ENCODE data around the gene USB1. TPM values are rescaled to one million over a fixed set of nuclear protein-coding genes. Genes with fewer than 3 reads are reported as not detected.
A peak's percentile ranks its signal among the peaks of the same experiment; 100 is the strongest.

USB1 gene
- total RNA-seq, 1 experiment from 2014 or later, result 91.2 TPM

- POLR2A ChIA-PET, result no interaction called here
- Mint-ChIP-seq H3K4me3 (ENCODE audit: unreplicated experiment) (no peak overlapping the region), H3K9me3 (ENCODE audit: unreplicated experiment) (no peaks in the 10 kb centered on the region), H3K27ac (ENCODE audit: unreplicated experiment) (peak overlapping the region; percentile 38), H3K27me3 (ENCODE audit: insufficient read depth, unreplicated experiment) (no peaks in the 10 kb centered on the region), H3K4me1 (ENCODE audit: low read depth, unreplicated experiment) (peaks cover 7% of the 10 kb centered on the region), H3K36me3 (ENCODE audit: insufficient read depth, unreplicated experiment) (peaks cover 12% of the 10 kb centered on the region)
- Histone ChIP-seq H3K4me3 (ENCODE audit: low read depth, low read length) (no peak overlapping the region), H3K9me3 (no peaks in the 10 kb centered on the region), H3K36me3 (ENCODE audit: control insufficient read depth, insufficient read depth, low read length) (no peaks in the 10 kb centered on the region), H3K4me1 (peaks cover 16% of the 10 kb centered on the region), H3K27me3 (replicated peaks; ENCODE audit: control insufficient read depth, insufficient read depth, low read length) (no peaks in the 10 kb centered on the region)
- intact Hi-C loops (cut with micrococcal nuclease; ENCODE audit: unreplicated experiment), result loop anchor here (5.0 to 10.0 kb wide), 2 partner anchors 315 to 733 kb away; no protein-coding TSS in a partner anchor
- CTCF ChIA-PET, result interaction anchor here (1.4 kb wide), 1 partner anchor 100 kb away, joined by 4 read pairs; no protein-coding TSS in a partner anchor
- TF ChIP-seq CTCF (IDR thresholded peaks at IDR 0.05; ENCODE audit: insufficient read depth in 1 of 2, low read depth in 1 of 2, low read length in 1 of 2, severe bottlenecking in 1 of 2, unreplicated experiment in 1 of 2), result no peak
- DNase-seq, result no peak
- BruUV-seq (replicated peaks), result no TSS peak
Observed at GRCh38 chr16:58021661-58022551, 20.7 kb downstream of the USB1 start.

- CTCF ChIA-PET, result interaction anchor here (0.6 to 2.5 kb wide), 3 partner anchors 12 to 159 kb away, joined by 3 to 44 read pairs (median 4); no protein-coding TSS in a partner anchor
- intact Hi-C loops (cut with micrococcal nuclease; ENCODE audit: unreplicated experiment), result loop anchor here (5.0 to 10.0 kb wide), 2 partner anchors 315 to 732 kb away; no protein-coding TSS in a partner anchor
- H3K9me3 ChIP-seq, result no peaks in the 10 kb centered on the region
- DNase-seq, result no peak
- no peaks in the 10 kb centered on the region for H3K27me3 ChIP-seq (replicated peaks; ENCODE audit: control insufficient read depth, insufficient read depth, low read length)
- Mint-ChIP-seq H3K4me1 (ENCODE audit: low read depth, unreplicated experiment) (peaks cover 7% of the 10 kb centered on the region), H3K27ac (ENCODE audit: unreplicated experiment) (peak overlapping the region; percentile 38), H3K4me3 (ENCODE audit: unreplicated experiment) (no peak overlapping the region), H3K9me3 (ENCODE audit: unreplicated experiment) (no peaks in the 10 kb centered on the region), H3K27me3 (ENCODE audit: insufficient read depth, unreplicated experiment) (no peaks in the 10 kb centered on the region), H3K36me3 (ENCODE audit: insufficient read depth, unreplicated experiment) (peaks cover 12% of the 10 kb centered on the region)
- no peaks in the 10 kb centered on the region for H3K36me3 ChIP-seq (ENCODE audit: control insufficient read depth, insufficient read depth, low read length)
- H3K4me3 ChIP-seq (ENCODE audit: low read depth, low read length), result no peak overlapping the region
- POLR2A ChIA-PET, result interaction anchor here (2.2 kb wide), 1 partner anchor 107 kb away, joined by 59 read pairs; the partner anchor contains the start of gene CFAP20
- no peak for TF ChIP-seq CTCF (IDR thresholded peaks at IDR 0.05; ENCODE audit: insufficient read depth in 1 of 2, low read depth in 1 of 2, low read length in 1 of 2, severe bottlenecking in 1 of 2, unreplicated experiment in 1 of 2)
- no TSS peak for BruUV-seq (replicated peaks)
- H3K4me1 ChIP-seq, result peaks cover 16% of the 10 kb centered on the region
Observed at GRCh38 chr16:58022601-58023371, 21.6 kb downstream of the USB1 start.

Measured in Caco-2 (cell line).